Endodermal cell (in vitro differentiated cells): ENCODE results near the gene RHBG. TPM values are rescaled to one million over a fixed set of nuclear protein-coding genes. Genes with fewer than 3 reads are reported as not detected.

Experiments
- DNase-seq: peaks from one replicate; pipeline ENCODE4 v3.0.0-alpha.2; 2017
- H3K27ac ChIP-seq: 2 replicates; pipeline ENCODE4 v1.5.1; 2013; ENCODE audit warnings: mild to moderate bottlenecking, low read depth, low read length, moderate library complexity
- H3K27me3 ChIP-seq: 2 replicates; pipeline ENCODE4 v1.6.1; 2013; ENCODE audit warnings: mild to moderate bottlenecking, low read length, moderate library complexity; ENCODE audit not compliant: insufficient read depth, control insufficient read depth, poor library complexity, severe bottlenecking
- H3K36me3 ChIP-seq: 2 replicates; pipeline ENCODE4 v1.7.0; 2013; ENCODE audit warnings: mild to moderate bottlenecking, low read length, moderate library complexity; ENCODE audit not compliant: control insufficient read depth, insufficient read depth
- H3K4me1 ChIP-seq: one replicate; pipeline ENCODE4 v1.7.0; 2013; ENCODE audit warnings: low read length; ENCODE audit not compliant: control insufficient read depth, insufficient read depth
- H3K4me3 ChIP-seq: 2 replicates; pipeline ENCODE4 v1.5.1; 2013; ENCODE audit warnings: mild to moderate bottlenecking, low read length, moderate library complexity
- H3K9ac ChIP-seq: 2 replicates; pipeline ENCODE4 v1.6.1; 2013; ENCODE audit warnings: mild to moderate bottlenecking, low read length, moderate library complexity; ENCODE audit not compliant: poor library complexity, severe bottlenecking; ENCODE audit errors: extremely low read depth
- H3K9me3 ChIP-seq: 2 replicates; pipeline ENCODE4 v1.6.1; 2013; ENCODE audit warnings: mild to moderate bottlenecking, low read length, moderate library complexity; ENCODE audit not compliant: control insufficient read depth
- H3K27ac Mint-ChIP-seq: 2 replicates; pipeline ENCODE4 v1.8.0; 2020; ENCODE audit warnings: mixed read lengths
- H3K27me3 Mint-ChIP-seq: 2 replicates; pipeline ENCODE4 v1.8.0; 2021; ENCODE audit warnings: mild to moderate bottlenecking, mixed read lengths; ENCODE audit not compliant: insufficient read depth
- H3K36me3 Mint-ChIP-seq: 2 replicates; pipeline ENCODE4 v1.8.0; 2020; ENCODE audit warnings: low read depth, mixed read lengths
- H3K4me1 Mint-ChIP-seq: 2 replicates; pipeline ENCODE4 v1.8.0; 2020; ENCODE audit warnings: mixed read lengths
- H3K4me3 Mint-ChIP-seq: 2 replicates; pipeline ENCODE4 v1.8.0; 2020; ENCODE audit warnings: mild to moderate bottlenecking, moderate library complexity, mixed read lengths
- H3K9me3 Mint-ChIP-seq: 2 replicates; pipeline ENCODE4 v1.8.0; 2020; ENCODE audit warnings: mild to moderate bottlenecking, mixed read lengths
- CTCF ChIP-seq: fragments of 200-600 bp; sonication (generic); conservative IDR thresholded peaks from 2 replicates; pipeline ENCODE4 v1.5.0; 2021; ENCODE audit warnings: antibody characterized with exemption, mild to moderate bottlenecking
- WGBS, 2 experiments: methylation state at CpG; one replicate each; pipeline versions ENCODE4 v1.1.5 to v1.1.7; 2013; ENCODE audit warnings: missing lambda C conversion rate in 2 of 2, mixed read lengths in 1 of 2; ENCODE audit not compliant: insufficient coverage in 1 of 2, insufficient read length in 1 of 2; 5-methylcytosine and 5-hydroxymethylcytosine counted together
- total RNA-seq, 2 donors: library from RNA; stranded (reverse); fragmentation: NEBNext Ultra II Directional in 1 of 2; extraction: Animal tissue kit (Norgen Biotek cat#: 25700) in 1 of 2; gene quantifications; 2 replicates in 1 of 2; 3 replicates in 1 of 2; pipeline ENCODE4 v1.2.1, GENCODE V29; 2021

The RHBG gene
- total RNA-seq, 2 donors from 2014 or later: 3.9 to 4.0 TPM

- peaks cover 67% of the 10 kb centered on the region for H3K4me1 Mint-ChIP-seq
- peaks cover 78% of the 10 kb centered on the region for H3K27me3 Mint-ChIP-seq
Measured at GRCh38 chr1:156430866-156431265, 61.9 kb downstream of the RHBG start.

GRCh38 chr1:156431366-156431765 is 62.4 kb downstream of the RHBG start:
- peak overlapping the region; percentile 12 for H3K4me3 Mint-ChIP-seq
- H3K9me3 ChIP-seq: no peaks in the 10 kb centered on the region
- peaks cover 78% of the 10 kb centered on the region for H3K27me3 Mint-ChIP-seq
- no peaks in the 10 kb centered on the region for H3K36me3 Mint-ChIP-seq
- TF ChIP-seq CTCF: no peak
- no peaks in the 10 kb centered on the region for H3K36me3 ChIP-seq
- no peak overlapping the region for H3K4me3 ChIP-seq
- H3K27ac ChIP-seq: peak overlapping the region; percentile 89
- WGBS, 2 experiments: 46% methylated on average over 4 of the region's 4 CpGs; no CpG with 5 or more reads in 1 of the 2 experiments
- H3K27ac Mint-ChIP-seq: no peak overlapping the region
- no peak overlapping the region for H3K9ac ChIP-seq
- no peaks in the 10 kb centered on the region for H3K9me3 Mint-ChIP-seq
- H3K27me3 ChIP-seq: peaks cover 69% of the 10 kb centered on the region
- H3K4me1 Mint-ChIP-seq: peaks cover 66% of the 10 kb centered on the region
- H3K4me1 ChIP-seq: peaks cover 17% of the 10 kb centered on the region
- DNase-seq: no peak

More at GRCh38 chr1:156430866-156431265, 61.9 kb downstream of the RHBG start:
- H3K36me3 ChIP-seq: no peaks in the 10 kb centered on the region
- peak overlapping the region; percentile 9 for H3K4me3 ChIP-seq
- DNase-seq: no peak
- peaks cover 69% of the 10 kb centered on the region for H3K27me3 ChIP-seq
- Mint-ChIP-seq H3K4me3 (peak overlapping the region; percentile 41), H3K27ac (no peak overlapping the region), H3K36me3 (no peaks in the 10 kb centered on the region), H3K9me3 (no peaks in the 10 kb centered on the region)
- peaks cover 17% of the 10 kb centered on the region for H3K4me1 ChIP-seq
- no peak for TF ChIP-seq CTCF
- H3K27ac ChIP-seq: peak overlapping the region; percentile 89
- no peak overlapping the region for H3K9ac ChIP-seq
- WGBS, 2 experiments: no CpG with 5 or more reads among the region's 3 CpGs
- no peaks in the 10 kb centered on the region for H3K9me3 ChIP-seq

GRCh38 chr1:156431769-156432668 is 63.0 kb downstream of the RHBG start:
- peaks cover 78% of the 10 kb centered on the region for H3K27me3 Mint-ChIP-seq
- Histone ChIP-seq H3K27ac (peak overlapping the region; percentile 18), H3K9ac (no peak overlapping the region), H3K36me3 (no peaks in the 10 kb centered on the region), H3K4me1 (peaks cover 17% of the 10 kb centered on the region), H3K27me3 (peaks cover 72% of the 10 kb centered on the region), H3K9me3 (no peaks in the 10 kb centered on the region), H3K4me3 (peak overlapping the region; percentile 71)
- H3K36me3 Mint-ChIP-seq: no peaks in the 10 kb centered on the region
- peak; percentile 69 for DNase-seq
- no peaks in the 10 kb centered on the region for H3K9me3 Mint-ChIP-seq
- H3K4me1 Mint-ChIP-seq: peaks cover 61% of the 10 kb centered on the region
- no peak for TF ChIP-seq CTCF
- H3K4me3 Mint-ChIP-seq: peak overlapping the region; percentile 33
- no peak overlapping the region for H3K27ac Mint-ChIP-seq
- 0 to 12% methylated on average over 1 to 11 of the region's 12 CpGs for WGBS, 2 experiments
